Epithelial cell of esophagus (primary cell): ENCODE results near the gene DNAH14.
"Not testable (repeated sequence)": the region's sequence is repeated elsewhere in the genome, so short reads cannot be mapped to it uniquely, and the experiment has no call there.

Source experiments
- DNase-seq: peaks from one replicate; pipeline ENCODE4 v3.0.0; 2010; ENCODE audit warnings: low read depth
- H3K4me3 ChIP-seq: 2 replicates; pipeline ENCODE4 v1.5.1; 2011; ENCODE audit warnings: mild to moderate bottlenecking, low read length, control low read depth
- TF ChIP-seq, protein P1 (sequence below): IDR thresholded peaks from 2 replicates; pipeline ENCODE4 v1.5.1; 2011; ENCODE audit warnings: low read depth, mild to moderate bottlenecking, low read length, control low read depth, inconsistent platforms; ENCODE audit not compliant: insufficient read depth; ENCODE audit errors: missing control alignments

DNAH14 gene

DNA sequence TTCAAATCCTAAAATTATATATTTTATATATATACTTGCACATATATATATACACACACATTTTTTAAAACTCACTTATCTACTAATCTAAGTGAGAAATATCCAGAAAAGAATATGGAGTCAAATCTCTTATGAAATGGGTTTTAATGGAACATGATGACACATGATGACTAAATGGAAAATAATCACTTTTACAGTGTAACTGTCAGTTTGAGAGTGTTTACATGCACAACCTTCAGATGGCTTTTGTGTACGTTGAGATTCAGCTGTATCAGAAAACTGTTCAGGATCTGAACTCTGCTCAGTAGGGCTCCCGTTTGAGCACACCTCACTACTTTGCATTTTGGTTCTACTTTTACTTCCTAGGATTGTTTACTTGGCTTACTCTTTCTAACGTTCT lies 189.8 kb downstream of the DNAH14 start:
- no peak overlapping the region for H3K4me3 ChIP-seq
- DNase-seq: peak; percentile 8
- TF ChIP-seq, protein P1, sequence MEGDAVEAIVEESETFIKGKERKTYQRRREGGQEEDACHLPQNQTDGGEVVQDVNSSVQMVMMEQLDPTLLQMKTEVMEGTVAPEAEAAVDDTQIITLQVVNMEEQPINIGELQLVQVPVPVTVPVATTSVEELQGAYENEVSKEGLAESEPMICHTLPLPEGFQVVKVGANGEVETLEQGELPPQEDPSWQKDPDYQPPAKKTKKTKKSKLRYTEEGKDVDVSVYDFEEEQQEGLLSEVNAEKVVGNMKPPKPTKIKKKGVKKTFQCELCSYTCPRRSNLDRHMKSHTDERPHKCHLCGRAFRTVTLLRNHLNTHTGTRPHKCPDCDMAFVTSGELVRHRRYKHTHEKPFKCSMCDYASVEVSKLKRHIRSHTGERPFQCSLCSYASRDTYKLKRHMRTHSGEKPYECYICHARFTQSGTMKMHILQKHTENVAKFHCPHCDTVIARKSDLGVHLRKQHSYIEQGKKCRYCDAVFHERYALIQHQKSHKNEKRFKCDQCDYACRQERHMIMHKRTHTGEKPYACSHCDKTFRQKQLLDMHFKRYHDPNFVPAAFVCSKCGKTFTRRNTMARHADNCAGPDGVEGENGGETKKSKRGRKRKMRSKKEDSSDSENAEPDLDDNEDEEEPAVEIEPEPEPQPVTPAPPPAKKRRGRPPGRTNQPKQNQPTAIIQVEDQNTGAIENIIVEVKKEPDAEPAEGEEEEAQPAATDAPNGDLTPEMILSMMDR: no peak

DNA sequence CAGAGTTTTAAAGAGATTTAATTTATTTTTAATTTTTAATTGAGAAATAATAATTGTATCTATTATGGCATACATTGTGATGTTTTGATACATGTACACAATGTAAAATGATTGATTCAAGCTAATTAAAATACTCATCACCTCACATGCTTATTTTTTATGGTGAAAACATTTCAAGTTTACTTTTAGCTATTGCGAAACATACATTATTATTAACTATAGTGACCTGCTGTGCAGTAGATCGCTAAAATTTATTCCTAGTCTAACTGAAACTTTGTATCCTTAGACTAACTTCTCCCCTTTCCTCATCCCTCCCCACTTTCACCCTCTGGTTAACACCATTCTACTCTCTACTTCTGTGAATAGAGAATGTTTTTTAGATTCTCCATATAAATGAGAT lies 191.6 kb downstream of the DNAH14 start:
- TF ChIP-seq, protein P1: no peak
- no peak overlapping the region for H3K4me3 ChIP-seq
- DNase-seq: no peak

GRCh38 chr1:225131869-225132268 lies 202.4 kb downstream of the DNAH14 start:
- TF ChIP-seq, protein P1: no peak
- H3K4me3 ChIP-seq: no peak overlapping the region
- DNase-seq: no peak

- DNase-seq: no peak
- no peak overlapping the region for H3K4me3 ChIP-seq
- TF ChIP-seq, protein P1: no peak
Measured at GRCh38 chr1:225137976-225138375, 208.5 kb downstream of the DNAH14 start.

- TF ChIP-seq, protein P1: no peak
- DNase-seq: no peak
- no peak overlapping the region for H3K4me3 ChIP-seq
Measured at GRCh38 chr1:225143001-225143400, 213.5 kb downstream of the DNAH14 start.

GRCh38 chr1:225146478-225146877 lies 217.0 kb downstream of the DNAH14 start:
- TF ChIP-seq, protein P1: no peak
- H3K4me3 ChIP-seq: no peak overlapping the region
- DNase-seq: no peak

DNA sequence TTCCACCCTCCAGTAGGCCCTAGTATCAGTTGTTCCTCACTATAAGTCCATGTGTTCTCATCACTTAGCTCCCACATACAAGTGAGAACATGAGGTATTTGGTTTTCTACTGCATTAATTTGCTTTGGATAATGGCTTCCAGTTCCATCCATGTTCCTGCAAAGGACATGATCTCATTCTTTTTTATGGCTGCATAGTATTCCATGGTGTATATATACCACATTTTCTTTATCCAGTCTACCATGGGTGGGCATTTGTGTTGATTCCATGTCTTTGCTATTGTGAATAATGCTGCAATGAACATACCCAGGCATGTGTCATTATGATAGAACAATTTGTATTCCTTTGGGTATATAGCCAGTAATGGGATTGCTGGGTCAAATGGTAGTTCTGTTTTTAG lies 218.3 kb downstream of the DNAH14 start:
- not testable (repeated sequence) for H3K4me3 ChIP-seq, DNase-seq

DNA sequence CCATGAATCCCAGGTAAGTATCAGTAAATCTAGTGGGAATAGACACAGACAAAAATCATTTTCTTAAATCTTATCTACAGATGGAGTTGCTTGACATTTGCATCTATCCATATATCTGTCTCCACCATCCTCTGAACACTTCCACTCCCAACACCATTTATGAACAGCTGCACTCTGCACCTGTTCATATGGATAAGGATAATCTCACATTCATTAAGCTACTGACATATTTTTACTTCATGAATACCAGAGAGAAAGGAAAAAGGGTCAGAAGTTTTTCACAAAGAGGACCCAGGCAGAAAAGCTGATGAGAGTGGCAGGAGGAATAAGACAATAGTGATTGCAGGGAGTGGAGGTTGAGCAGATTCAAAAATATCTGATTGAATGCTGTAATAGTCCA lies 222.6 kb downstream of the DNAH14 start:
- no peak for DNase-seq
- TF ChIP-seq, protein P1: no peak
- H3K4me3 ChIP-seq: no peak overlapping the region
